Astrocyte (in vitro differentiated cells and primary cell): ENCODE measurements around the gene DOCK7. TPM values are rescaled to one million over a fixed set of nuclear protein-coding genes. Genes with fewer than 3 reads are reported as not detected.

Experiments used
- DNase-seq: peaks from one replicate; pipeline ENCODE4 v3.0.0-alpha.2; 2010; ENCODE audit warnings: low read depth
- FAIRE-seq: peaks from 2 replicates; lab custom pipeline; 2011; peaks lifted over from hg19 to GRCh38; lab: Jason Lieb, UNC
- H2AFZ ChIP-seq: 2 replicates; pipeline ENCODE4 v1.6.0; 2012; ENCODE audit warnings: low read depth, low read length, inconsistent platforms
- H3K27ac ChIP-seq: 2 replicates; pipeline ENCODE4 v1.5.1; 2011; ENCODE audit warnings: low read depth, low read length, inconsistent platforms
- H3K27me3 ChIP-seq: 2 replicates; pipeline ENCODE4 v1.6.0; 2011; ENCODE audit warnings: low read length, inconsistent platforms; ENCODE audit not compliant: insufficient read depth
- H3K36me3 ChIP-seq: 2 replicates; pipeline ENCODE4 v1.5.1; 2011; ENCODE audit warnings: low read length, inconsistent platforms; ENCODE audit not compliant: insufficient read depth
- H3K4me1 ChIP-seq: 2 replicates; pipeline ENCODE4 v1.5.1; 2011; ENCODE audit warnings: low read length, inconsistent platforms; ENCODE audit not compliant: insufficient read depth
- H3K4me2 ChIP-seq: 2 replicates; pipeline ENCODE4 v1.6.0; 2012; ENCODE audit warnings: low read length, inconsistent platforms
- H3K4me3 ChIP-seq: 2 replicates; pipeline ENCODE4 v1.5.1; 2011; ENCODE audit warnings: low read depth, mild to moderate bottlenecking, low read length, inconsistent platforms; ENCODE audit not compliant: insufficient read depth
- H3K79me2 ChIP-seq: 2 replicates; pipeline ENCODE4 v1.6.0; 2012; ENCODE audit warnings: mild to moderate bottlenecking, low read length, inconsistent platforms; ENCODE audit not compliant: insufficient read depth
- H3K9ac ChIP-seq: 2 replicates; pipeline ENCODE4 v1.6.0; 2012; ENCODE audit warnings: mild to moderate bottlenecking, low read length, inconsistent platforms
- H3K9me3 ChIP-seq: 2 replicates; pipeline ENCODE4 v1.5.1; 2012; ENCODE audit warnings: low read depth, mild to moderate bottlenecking, low read length, inconsistent platforms; ENCODE audit not compliant: insufficient read depth
- H4K20me1 ChIP-seq: 2 replicates; pipeline ENCODE4 v1.6.0; 2012; ENCODE audit warnings: low read length, inconsistent platforms; ENCODE audit not compliant: insufficient read depth
- H3K27ac Mint-ChIP-seq: one replicate; pipeline ENCODE4 v1.8.0; 2021; ENCODE audit warnings: mild to moderate bottlenecking, mixed read lengths; ENCODE audit not compliant: unreplicated experiment
- H3K27me3 Mint-ChIP-seq: one replicate; pipeline ENCODE4 v1.8.0; 2021; ENCODE audit warnings: low read depth, mixed read lengths; ENCODE audit not compliant: unreplicated experiment
- H3K36me3 Mint-ChIP-seq: one replicate; pipeline ENCODE4 v1.8.0; 2021; ENCODE audit warnings: low read depth, mixed read lengths; ENCODE audit not compliant: unreplicated experiment
- H3K4me1 Mint-ChIP-seq: one replicate; pipeline ENCODE4 v1.8.0; 2021; ENCODE audit warnings: low read depth, mixed read lengths; ENCODE audit not compliant: unreplicated experiment
- H3K4me3 Mint-ChIP-seq: one replicate; pipeline ENCODE4 v1.8.0; 2021; ENCODE audit warnings: mild to moderate bottlenecking, moderate library complexity, mixed read lengths; ENCODE audit not compliant: unreplicated experiment
- H3K9me3 Mint-ChIP-seq: one replicate; pipeline ENCODE4 v1.8.0; 2021; ENCODE audit warnings: mild to moderate bottlenecking, mixed read lengths; ENCODE audit not compliant: unreplicated experiment
- EZH2 ChIP-seq: IDR thresholded peaks from 2 replicates; pipeline ENCODE4 v1.6.1; 2012; ENCODE audit warnings: mild to moderate bottlenecking, low read length, inconsistent platforms; ENCODE audit not compliant: insufficient read depth
- total RNA-seq: library from RNA; stranded (reverse); gene quantifications from 2 replicates; pipeline ENCODE4 v1.2.1, GENCODE V29; 2021
- TF ChIP-seq, protein P1 (sequence below): IDR thresholded peaks from 2 replicates; pipeline ENCODE4 v1.5.1; 2011; ENCODE audit warnings: low read depth, mild to moderate bottlenecking, inconsistent platforms, low read length, moderate library complexity; ENCODE audit not compliant: insufficient read depth

Gene DOCK7
- total RNA-seq, 1 donor from 2014 or later: 68.7 TPM

DNA sequence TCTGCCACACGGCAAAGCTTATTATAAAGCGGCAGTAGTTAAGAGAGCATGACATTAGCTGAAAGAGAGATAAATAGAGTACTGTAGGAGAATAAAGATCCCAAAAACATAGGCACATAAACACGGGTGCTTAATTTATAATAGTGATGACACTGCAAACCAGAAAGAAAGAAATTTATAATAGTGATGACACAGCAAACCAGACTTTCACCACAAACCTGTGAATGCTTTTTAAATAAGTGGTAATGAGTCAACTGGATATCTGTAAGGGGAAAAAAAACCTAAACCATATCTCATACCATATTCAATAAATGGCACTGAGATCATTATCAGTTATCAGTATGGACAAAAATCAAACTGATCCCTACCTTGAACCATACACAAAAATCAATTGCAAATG is 225.8 kb downstream of the DOCK7 start:
- Histone ChIP-seq H4K20me1 (no peaks in the 10 kb centered on the region), H3K9ac (no peak overlapping the region), H3K27ac (no peak overlapping the region), H2AFZ (no peak overlapping the region), H3K9me3 (no peaks in the 10 kb centered on the region), H3K36me3 (peaks cover 9% of the 10 kb centered on the region), H3K79me2 (no peaks in the 10 kb centered on the region), H3K4me1 (no peaks in the 10 kb centered on the region), H3K27me3 (no peaks in the 10 kb centered on the region), H3K4me2 (no peak overlapping the region), H3K4me3 (no peak overlapping the region)
- Mint-ChIP-seq H3K36me3 (peaks cover 16% of the 10 kb centered on the region), H3K4me1 (peaks cover 2% of the 10 kb centered on the region), H3K9me3 (no peaks in the 10 kb centered on the region), H3K27me3 (no peaks in the 10 kb centered on the region), H3K27ac (no peak overlapping the region), H3K4me3 (no peak overlapping the region)
- FAIRE-seq (no peak), DNase-seq (peak; percentile 43)
- TF ChIP-seq, protein P1, sequence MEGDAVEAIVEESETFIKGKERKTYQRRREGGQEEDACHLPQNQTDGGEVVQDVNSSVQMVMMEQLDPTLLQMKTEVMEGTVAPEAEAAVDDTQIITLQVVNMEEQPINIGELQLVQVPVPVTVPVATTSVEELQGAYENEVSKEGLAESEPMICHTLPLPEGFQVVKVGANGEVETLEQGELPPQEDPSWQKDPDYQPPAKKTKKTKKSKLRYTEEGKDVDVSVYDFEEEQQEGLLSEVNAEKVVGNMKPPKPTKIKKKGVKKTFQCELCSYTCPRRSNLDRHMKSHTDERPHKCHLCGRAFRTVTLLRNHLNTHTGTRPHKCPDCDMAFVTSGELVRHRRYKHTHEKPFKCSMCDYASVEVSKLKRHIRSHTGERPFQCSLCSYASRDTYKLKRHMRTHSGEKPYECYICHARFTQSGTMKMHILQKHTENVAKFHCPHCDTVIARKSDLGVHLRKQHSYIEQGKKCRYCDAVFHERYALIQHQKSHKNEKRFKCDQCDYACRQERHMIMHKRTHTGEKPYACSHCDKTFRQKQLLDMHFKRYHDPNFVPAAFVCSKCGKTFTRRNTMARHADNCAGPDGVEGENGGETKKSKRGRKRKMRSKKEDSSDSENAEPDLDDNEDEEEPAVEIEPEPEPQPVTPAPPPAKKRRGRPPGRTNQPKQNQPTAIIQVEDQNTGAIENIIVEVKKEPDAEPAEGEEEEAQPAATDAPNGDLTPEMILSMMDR: no peak
- no peak for TF ChIP-seq EZH2

DNA sequence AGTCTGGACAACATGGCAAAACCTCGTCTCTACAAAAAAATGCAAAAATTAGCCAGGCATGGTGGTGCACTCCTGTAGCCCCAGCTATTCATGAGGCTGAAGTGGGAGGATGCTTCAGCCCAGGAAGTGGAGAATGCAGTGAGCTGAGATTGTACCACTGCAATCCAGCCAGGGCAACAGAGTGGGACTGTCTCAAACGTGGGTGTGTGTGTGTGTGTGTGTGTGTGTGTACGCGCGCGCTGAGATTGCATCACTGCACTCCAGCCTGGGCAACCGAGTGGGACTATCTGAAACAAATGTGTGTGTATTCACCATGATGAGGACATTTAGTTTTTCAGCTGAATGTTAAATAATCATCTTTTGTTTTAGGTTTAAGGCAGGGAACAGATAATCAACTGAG is 230.2 kb downstream of the DOCK7 start:
- DNase-seq (no peak), FAIRE-seq (no peak)
- H3K4me3 Mint-ChIP-seq: no peak overlapping the region
- no peaks in the 10 kb centered on the region for H3K9me3 Mint-ChIP-seq
- no peaks in the 10 kb centered on the region for H3K4me1 Mint-ChIP-seq
- Histone ChIP-seq H3K9ac (no peak overlapping the region), H4K20me1 (no peaks in the 10 kb centered on the region), H3K27me3 (no peaks in the 10 kb centered on the region), H3K4me1 (no peaks in the 10 kb centered on the region), H3K27ac (no peak overlapping the region), H2AFZ (no peak overlapping the region), H3K36me3 (peaks cover 10% of the 10 kb centered on the region), H3K9me3 (no peaks in the 10 kb centered on the region), H3K4me2 (no peak overlapping the region), H3K79me2 (no peaks in the 10 kb centered on the region), H3K4me3 (no peak overlapping the region)
- TF ChIP-seq, protein P1: no peak
- no peak for TF ChIP-seq EZH2
- peaks cover 6% of the 10 kb centered on the region for H3K36me3 Mint-ChIP-seq
- H3K27ac Mint-ChIP-seq: no peak overlapping the region
- H3K27me3 Mint-ChIP-seq: no peaks in the 10 kb centered on the region

DNA sequence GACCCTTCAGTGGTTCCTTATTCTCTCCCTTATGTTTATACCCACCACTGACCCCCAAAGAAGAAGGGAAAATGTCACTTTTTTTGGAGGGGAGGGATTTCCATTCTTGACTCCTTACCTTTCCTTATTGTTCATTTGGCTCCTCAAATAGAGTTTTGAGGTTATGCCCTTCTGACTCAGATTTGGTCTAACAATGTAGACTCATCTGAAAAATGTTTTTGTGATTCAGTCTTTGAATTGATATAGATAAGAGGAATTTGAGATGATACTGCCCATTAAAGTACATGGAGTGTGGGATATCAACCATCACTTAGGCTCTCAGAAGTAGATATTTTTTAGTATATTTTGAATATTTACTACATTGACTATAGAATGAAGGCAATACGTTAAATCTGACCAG is 235.2 kb downstream of the DOCK7 start:
- Mint-ChIP-seq H3K9me3 (no peaks in the 10 kb centered on the region), H3K4me1 (no peaks in the 10 kb centered on the region), H3K27ac (no peak overlapping the region), H3K27me3 (no peaks in the 10 kb centered on the region), H3K4me3 (no peak overlapping the region), H3K36me3 (peaks cover 8% of the 10 kb centered on the region)
- DNase-seq: peak; percentile 45
- H3K27me3 ChIP-seq: no peaks in the 10 kb centered on the region
- no peak for FAIRE-seq
- H3K79me2 ChIP-seq: no peaks in the 10 kb centered on the region
- no peaks in the 10 kb centered on the region for H3K4me1 ChIP-seq
- H3K36me3 ChIP-seq: peaks cover 36% of the 10 kb centered on the region
- no peak overlapping the region for H3K4me3 ChIP-seq
- H3K27ac ChIP-seq: no peak overlapping the region
- no peak overlapping the region for H3K4me2 ChIP-seq
- H4K20me1 ChIP-seq: no peaks in the 10 kb centered on the region
- H3K9me3 ChIP-seq: no peaks in the 10 kb centered on the region
- TF ChIP-seq EZH2: no peak
- TF ChIP-seq, protein P1: no peak
- H3K9ac ChIP-seq: no peak overlapping the region
- H2AFZ ChIP-seq: no peak overlapping the region
